HCT116 (cell line): ENCODE measurements around the gene HAUS8.

ENCODE experiments used
- SP1 ChIP-seq: IDR thresholded peaks from 2 replicates; pipeline ENCODE4 v1.6.1; 2012; ENCODE audit warnings: low read depth
- TF ChIP-seq, protein P1 (sequence below): IDR thresholded peaks from 2 replicates; pipeline ENCODE4 v1.6.1; 2012
- TF ChIP-seq, protein P2 (sequence below), 3 experiments: fragments of 200-600 bp in 1 of 3; sonication (generic) in 1 of 3; IDR thresholded peaks in 2 of 3; conservative IDR thresholded peaks in 1 of 3; 2 replicates each; pipeline ENCODE4 v1.5.1; 2012 to 2017; ENCODE audit warnings: low read depth in 2 of 3, low read length in 2 of 3, antibody characterized with exemption in 1 of 3, borderline replicate concordance in 1 of 3, control low read depth in 1 of 3, mild to moderate bottlenecking in 1 of 3, mixed read lengths in 1 of 3, mixed run types in 1 of 3, moderate library complexity in 1 of 3; ENCODE audit not compliant: insufficient read depth in 1 of 3

DNA sequence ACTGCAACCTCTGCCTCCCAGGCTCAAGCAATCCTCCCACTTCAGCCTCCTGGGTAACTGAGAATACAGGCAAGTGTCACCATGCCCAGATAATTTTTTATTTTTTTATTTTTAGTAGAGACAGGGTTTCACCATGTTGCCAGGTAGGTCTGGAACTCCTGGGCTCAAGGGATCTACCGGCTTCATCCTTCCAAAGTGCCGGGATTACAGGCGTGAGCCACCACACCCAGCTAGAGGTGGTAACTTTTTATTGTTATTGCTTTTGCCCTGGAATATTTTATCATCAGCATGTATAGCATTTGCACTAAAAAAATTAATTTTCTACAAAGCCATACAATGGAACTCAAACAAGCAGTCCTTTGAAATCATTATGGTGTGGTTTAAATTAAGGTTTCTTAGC, 14.0 kb downstream of the HAUS8 start:
- TF ChIP-seq, protein P1, sequence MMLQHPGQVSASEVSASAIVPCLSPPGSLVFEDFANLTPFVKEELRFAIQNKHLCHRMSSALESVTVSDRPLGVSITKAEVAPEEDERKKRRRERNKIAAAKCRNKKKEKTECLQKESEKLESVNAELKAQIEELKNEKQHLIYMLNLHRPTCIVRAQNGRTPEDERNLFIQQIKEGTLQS, result no peak
- TF ChIP-seq, protein P2, sequence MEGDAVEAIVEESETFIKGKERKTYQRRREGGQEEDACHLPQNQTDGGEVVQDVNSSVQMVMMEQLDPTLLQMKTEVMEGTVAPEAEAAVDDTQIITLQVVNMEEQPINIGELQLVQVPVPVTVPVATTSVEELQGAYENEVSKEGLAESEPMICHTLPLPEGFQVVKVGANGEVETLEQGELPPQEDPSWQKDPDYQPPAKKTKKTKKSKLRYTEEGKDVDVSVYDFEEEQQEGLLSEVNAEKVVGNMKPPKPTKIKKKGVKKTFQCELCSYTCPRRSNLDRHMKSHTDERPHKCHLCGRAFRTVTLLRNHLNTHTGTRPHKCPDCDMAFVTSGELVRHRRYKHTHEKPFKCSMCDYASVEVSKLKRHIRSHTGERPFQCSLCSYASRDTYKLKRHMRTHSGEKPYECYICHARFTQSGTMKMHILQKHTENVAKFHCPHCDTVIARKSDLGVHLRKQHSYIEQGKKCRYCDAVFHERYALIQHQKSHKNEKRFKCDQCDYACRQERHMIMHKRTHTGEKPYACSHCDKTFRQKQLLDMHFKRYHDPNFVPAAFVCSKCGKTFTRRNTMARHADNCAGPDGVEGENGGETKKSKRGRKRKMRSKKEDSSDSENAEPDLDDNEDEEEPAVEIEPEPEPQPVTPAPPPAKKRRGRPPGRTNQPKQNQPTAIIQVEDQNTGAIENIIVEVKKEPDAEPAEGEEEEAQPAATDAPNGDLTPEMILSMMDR (IDR thresholded peaks at IDR 0.05 in 2 of 3, conservative IDR thresholded peaks at IDR 0.05 in 1 of 3; ENCODE audit: borderline replicate concordance in 1 of 3, insufficient read depth in 1 of 3, low read depth in 2 of 3, low read length in 2 of 3), result no peak
- no peak for TF ChIP-seq SP1
